ENCODE data around the gene MTA2.
A peak's percentile ranks its signal among the peaks of the same experiment; 100 is the strongest.
"Not testable (repeated sequence)": the region's sequence is repeated elsewhere in the genome, so short reads cannot be mapped to it uniquely, and the experiment has no call there.

Gene MTA2

DNA sequence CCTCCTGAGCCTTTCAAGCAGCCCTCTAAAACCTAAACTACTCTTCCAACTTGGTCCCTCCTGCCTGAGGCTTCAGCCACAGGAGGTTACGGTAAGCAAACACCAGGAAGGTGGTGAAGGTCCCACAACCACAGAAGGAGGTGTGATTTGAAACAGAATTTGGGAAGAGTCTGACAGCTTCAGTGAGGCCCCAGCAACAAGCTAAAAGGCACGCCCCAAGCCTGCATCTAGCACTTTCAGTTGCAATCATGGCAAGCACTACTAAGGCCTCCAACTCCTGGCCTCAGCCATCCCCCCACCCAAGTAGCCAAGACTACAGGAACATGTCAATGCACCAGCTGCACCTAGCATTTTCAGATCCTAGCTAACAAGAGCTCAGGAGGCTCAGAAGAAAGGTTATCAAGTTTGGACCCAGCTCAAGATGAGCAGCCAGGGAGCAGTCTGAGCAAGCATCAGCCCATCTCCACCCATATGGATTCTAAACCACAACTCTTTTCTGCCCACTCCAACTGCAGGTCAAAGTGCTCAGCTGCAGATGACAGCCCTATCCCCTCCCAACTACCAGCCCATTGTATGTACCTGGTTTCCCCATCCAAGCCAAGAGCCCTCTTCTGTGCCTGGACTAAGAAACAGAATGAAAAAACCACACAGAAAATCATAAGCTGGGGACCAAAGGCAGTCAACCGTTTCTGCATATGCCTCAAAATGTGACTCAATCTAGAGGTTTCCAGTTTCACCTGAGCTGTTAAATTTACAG, 44.6 kb downstream of the MTA2 start:
- H3K27me3 ChIP-seq (ENCODE audit: control insufficient read depth in 5 of 5, insufficient read depth in 4 of 5, low read length in 5 of 5): no peaks in the 10 kb centered on the region
- peak overlapping the region; percentile 99 for H3K27ac ChIP-seq (ENCODE audit: low read depth, low read length)
- H3K36me3 ChIP-seq (ENCODE audit: control insufficient read depth in 5 of 5, insufficient read depth in 5 of 5, low read length in 5 of 5): peaks cover 0 to 25% (median 16%) of the 10 kb centered on the region in 5 donors
- H3K4me1 ChIP-seq (ENCODE audit: control insufficient read depth in 5 of 5, insufficient read depth in 5 of 5, low read length in 5 of 5): peaks cover 32 to 72% (median 68%) of the 10 kb centered on the region in 5 donors
- peak overlapping the region in 4 of 5 donors; percentile 3 to 41 (median 16) for H3K4me3 ChIP-seq (ENCODE audit: low read depth in 1 of 5, low read length in 5 of 5)
- H3K9me3 ChIP-seq (ENCODE audit: control insufficient read depth in 5 of 5, low read length in 5 of 5): no peaks in the 10 kb centered on the region
- peak overlapping the region in 2 of 5 donors; percentile 47 to 48 for H3K9ac ChIP-seq (ENCODE audit: low read length in 5 of 5)

DNA sequence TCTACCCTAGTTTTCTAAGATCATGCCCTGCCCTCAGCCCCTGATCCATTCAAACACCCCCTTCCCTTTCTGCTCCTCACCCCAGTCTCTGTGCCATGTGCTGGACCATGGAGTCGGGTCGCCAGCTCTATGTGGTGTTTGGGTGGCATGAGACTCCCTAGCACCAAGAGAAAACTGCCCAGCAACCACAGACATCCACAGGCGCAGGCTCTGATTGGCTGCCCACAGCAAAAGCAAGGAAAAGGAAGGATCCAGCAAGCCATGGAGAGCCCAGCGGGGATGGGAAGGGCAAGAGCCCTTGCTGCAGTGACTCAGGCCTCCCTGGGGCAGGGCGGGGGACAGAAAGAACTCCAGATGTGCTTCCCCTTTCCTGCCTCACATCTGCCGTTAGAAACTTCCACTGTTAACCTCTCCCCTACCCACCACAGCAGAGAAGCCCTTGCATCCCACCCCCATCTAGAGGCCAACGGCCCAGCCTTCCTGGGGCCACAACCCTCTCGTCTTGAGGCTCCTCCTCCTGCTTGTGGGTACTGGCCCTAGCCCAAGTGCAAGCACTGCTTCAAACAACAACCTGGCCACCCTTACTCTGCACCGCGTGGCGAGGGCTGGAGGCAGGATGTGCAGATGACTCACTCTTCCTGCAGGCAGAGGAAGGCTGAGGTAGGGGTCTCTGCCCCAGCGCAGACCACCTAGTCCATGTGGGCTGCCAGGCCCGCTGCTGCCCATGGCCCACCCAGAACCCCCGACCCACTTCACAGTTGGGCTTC, 45.4 kb downstream of the MTA2 start:
- Histone ChIP-seq H3K4me3 (ENCODE audit: low read depth in 1 of 5, low read length in 5 of 5) (peak overlapping the region; percentile 3 to 57 (median 41)), H3K4me1 (ENCODE audit: control insufficient read depth in 5 of 5, insufficient read depth in 5 of 5, low read length in 5 of 5) (peaks cover 35 to 79% (median 75%) of the 10 kb centered on the region in 5 donors), H3K27ac (ENCODE audit: low read depth, low read length) (peak overlapping the region; percentile 99), H3K36me3 (ENCODE audit: control insufficient read depth in 5 of 5, insufficient read depth in 5 of 5, low read length in 5 of 5) (peaks cover 0 to 21% (median 16%) of the 10 kb centered on the region in 5 donors), H3K9me3 (ENCODE audit: control insufficient read depth in 5 of 5, low read length in 5 of 5) (no peaks in the 10 kb centered on the region), H3K9ac (ENCODE audit: low read length in 5 of 5) (peak overlapping the region; percentile 3 to 75 (median 51)), H3K27me3 (ENCODE audit: control insufficient read depth in 5 of 5, insufficient read depth in 4 of 5, low read length in 5 of 5) (no peaks in the 10 kb centered on the region)

DNA sequence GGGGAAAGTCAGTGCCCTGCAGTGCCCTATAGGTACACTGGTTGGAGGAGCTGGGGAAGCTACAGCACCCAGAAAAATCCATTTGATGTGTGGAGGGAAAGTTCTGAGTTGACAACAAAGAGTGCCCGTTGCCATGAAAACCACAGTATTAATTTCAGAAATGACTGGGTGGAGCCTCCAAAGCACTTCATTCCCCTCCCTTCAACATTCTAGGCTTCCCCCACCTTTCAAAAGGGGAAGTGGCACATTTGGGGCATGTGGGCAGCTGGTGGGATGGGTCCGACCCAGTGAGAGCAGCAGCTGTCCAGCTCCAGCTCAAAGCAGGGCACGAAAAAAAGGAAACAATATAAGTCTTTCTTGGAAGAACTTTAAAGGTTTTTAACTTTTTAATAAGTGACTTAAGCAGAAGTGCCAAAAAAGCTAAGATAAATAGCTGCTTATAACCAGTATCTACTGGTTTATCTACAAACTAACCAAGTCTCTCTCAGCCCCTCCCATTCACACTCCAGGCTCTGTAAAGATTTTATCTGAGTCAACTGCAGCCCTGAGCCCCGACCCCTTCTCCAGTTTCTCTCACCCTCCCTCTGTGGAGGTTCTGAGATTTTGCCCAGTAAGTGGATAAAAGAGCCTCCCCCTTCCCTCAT, 46.1 kb downstream of the MTA2 start:
- Histone ChIP-seq H3K36me3 (ENCODE audit: control insufficient read depth in 5 of 5, insufficient read depth in 5 of 5, low read length in 5 of 5) (peaks cover 0 to 21% (median 16%) of the 10 kb centered on the region in 5 donors), H3K27me3 (ENCODE audit: control insufficient read depth in 5 of 5, insufficient read depth in 4 of 5, low read length in 5 of 5) (no peaks in the 10 kb centered on the region), H3K4me1 (ENCODE audit: control insufficient read depth in 5 of 5, insufficient read depth in 5 of 5, low read length in 5 of 5) (peaks cover 32 to 80% (median 74%) of the 10 kb centered on the region in 5 donors), H3K9ac (ENCODE audit: low read length in 5 of 5) (peak overlapping the region; percentile 3 to 75 (median 51)), H3K27ac (ENCODE audit: low read depth, low read length) (peak overlapping the region; percentile 99), H3K9me3 (ENCODE audit: control insufficient read depth in 5 of 5, low read length in 5 of 5) (no peaks in the 10 kb centered on the region), H3K4me3 (ENCODE audit: low read depth in 1 of 5, low read length in 5 of 5) (peak overlapping the region; percentile 3 to 54 (median 30))

DNA sequence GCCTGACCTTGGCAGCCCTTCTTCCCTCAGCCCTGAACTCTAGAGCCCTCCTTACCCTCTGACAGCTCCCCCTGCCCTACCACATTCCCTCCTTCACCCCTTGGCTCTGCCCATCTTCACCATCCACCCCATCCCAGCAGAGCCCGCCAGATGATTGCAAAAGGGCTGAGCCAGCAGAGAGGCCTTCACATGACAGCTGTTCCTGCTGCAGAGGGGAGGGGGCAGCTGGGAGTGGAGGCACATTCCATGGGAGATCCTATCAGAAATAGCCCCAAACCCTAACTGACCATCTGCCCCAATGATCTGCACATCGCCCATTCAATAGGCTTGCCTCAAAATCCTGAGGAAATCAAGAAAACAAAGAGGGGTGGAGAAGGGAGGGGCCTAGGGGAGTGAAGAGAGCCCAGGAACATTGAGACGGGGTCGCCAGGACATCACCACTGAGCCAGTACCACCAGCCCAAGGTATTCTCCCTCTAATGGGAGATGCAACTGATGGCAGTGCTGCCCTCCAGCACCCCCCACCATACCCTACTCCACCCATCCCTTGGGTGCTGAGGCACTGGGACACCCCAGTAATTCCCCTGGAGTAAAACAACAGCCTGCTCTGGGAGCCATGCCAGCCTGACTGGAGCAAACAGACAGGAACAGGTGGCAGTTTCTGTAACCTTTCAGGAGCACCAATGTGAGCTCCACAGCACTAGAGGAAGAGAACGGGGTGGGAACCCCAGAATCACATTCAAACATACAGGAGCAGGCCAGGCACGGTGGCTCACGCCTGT, 47.1 kb downstream of the MTA2 start:
- Histone ChIP-seq H3K36me3 (ENCODE audit: control insufficient read depth in 5 of 5, insufficient read depth in 5 of 5, low read length in 5 of 5) (peaks cover 0 to 15% (median 11%) of the 10 kb centered on the region in 5 donors), H3K4me3 (ENCODE audit: low read depth in 1 of 5, low read length in 5 of 5) (peak overlapping the region; percentile 10 to 51 (median 18)), H3K9ac (ENCODE audit: low read length in 5 of 5) (peak overlapping the region in 4 of 5 donors; percentile 38 to 55 (median 41)), H3K9me3 (ENCODE audit: control insufficient read depth in 5 of 5, low read length in 5 of 5) (no peaks in the 10 kb centered on the region), H3K4me1 (ENCODE audit: control insufficient read depth in 5 of 5, insufficient read depth in 5 of 5, low read length in 5 of 5) (peaks cover 29 to 78% (median 64%) of the 10 kb centered on the region in 5 donors), H3K27ac (ENCODE audit: low read depth, low read length) (peak overlapping the region; percentile 99), H3K27me3 (ENCODE audit: control insufficient read depth in 5 of 5, insufficient read depth in 4 of 5, low read length in 5 of 5) (no peaks in the 10 kb centered on the region)

DNA sequence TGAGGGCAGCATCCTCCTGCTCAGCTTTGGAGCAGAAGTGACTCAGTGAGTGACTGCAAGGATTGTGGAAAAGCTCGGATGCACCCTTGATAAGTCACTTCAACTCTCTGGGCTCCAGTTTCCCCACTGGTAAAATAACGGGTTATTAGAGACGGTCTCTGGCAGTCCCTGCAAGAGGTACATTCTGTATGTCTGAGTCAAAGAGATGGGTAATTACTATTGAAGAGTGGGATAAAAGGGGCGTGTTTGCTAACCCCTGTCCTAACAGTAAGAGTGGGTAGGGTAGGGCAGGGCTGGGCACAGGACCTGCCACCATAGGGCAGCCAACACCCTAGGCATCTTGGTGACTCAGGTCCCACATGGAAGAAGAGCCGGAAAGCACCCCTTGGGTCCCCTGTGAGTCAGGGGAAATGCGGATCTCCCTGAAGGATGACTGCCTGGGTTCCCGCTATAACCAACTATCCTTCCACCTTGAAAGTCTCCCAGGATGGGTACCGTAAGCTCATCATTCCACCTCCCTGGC, 47.8 kb downstream of the MTA2 start:
- H3K9me3 ChIP-seq (ENCODE audit: control insufficient read depth in 5 of 5, low read length in 5 of 5): no peaks in the 10 kb centered on the region
- H3K27me3 ChIP-seq (ENCODE audit: control insufficient read depth in 5 of 5, insufficient read depth in 4 of 5, low read length in 5 of 5): no peaks in the 10 kb centered on the region
- H3K27ac ChIP-seq (ENCODE audit: low read depth, low read length): peak overlapping the region; percentile 99
- peak overlapping the region; percentile 39 to 72 (median 48) for H3K4me3 ChIP-seq (ENCODE audit: low read depth in 1 of 5, low read length in 5 of 5)
- H3K36me3 ChIP-seq (ENCODE audit: control insufficient read depth in 5 of 5, insufficient read depth in 5 of 5, low read length in 5 of 5): peaks cover 0 to 8% (median 4%) of the 10 kb centered on the region in 5 donors
- peaks cover 29 to 85% (median 66%) of the 10 kb centered on the region in 5 donors for H3K4me1 ChIP-seq (ENCODE audit: control insufficient read depth in 5 of 5, insufficient read depth in 5 of 5, low read length in 5 of 5)
- H3K9ac ChIP-seq (ENCODE audit: low read length in 5 of 5): peak overlapping the region; percentile 33 to 91 (median 82)

DNA sequence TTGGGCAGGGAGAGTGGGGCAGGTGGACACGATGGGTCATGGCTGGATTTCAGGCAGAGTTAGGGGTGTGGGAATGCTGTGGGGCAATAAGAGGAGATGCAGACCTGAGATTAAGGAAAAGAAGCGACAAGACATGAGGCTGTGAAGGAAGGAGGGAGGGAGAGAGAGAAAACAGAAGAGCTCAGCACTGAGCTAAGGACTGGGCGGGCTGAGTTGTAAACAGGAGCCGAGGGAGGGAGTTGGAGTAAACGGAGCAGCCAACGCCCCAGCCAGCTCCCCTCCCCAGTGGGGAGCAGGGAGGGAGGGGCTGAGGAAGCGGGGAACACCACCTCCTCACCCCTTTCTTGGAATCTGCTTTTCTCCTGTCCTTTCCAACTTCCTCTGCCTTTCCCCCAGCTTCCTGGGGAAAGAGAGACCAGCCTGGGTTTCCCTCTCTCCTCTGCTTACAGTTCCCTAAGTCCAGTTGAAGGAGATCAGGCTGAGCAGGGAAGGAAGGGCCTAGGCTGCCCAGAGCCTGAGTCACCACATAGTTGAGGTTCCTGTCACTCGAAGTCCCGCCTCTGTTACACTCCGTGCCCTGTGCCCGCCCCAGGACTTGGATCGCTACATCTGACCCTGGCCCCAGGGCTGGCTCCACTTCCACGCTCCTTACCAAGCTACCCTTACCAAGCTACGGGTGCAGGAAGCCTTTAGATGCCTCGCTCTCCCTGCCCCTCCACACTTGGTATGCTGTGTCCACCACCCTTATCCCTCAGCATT, 48.4 kb downstream of the MTA2 start:
- Histone ChIP-seq H3K4me1 (ENCODE audit: control insufficient read depth in 5 of 5, insufficient read depth in 5 of 5, low read length in 5 of 5) (peaks cover 29 to 91% (median 70%) of the 10 kb centered on the region in 5 donors), H3K27me3 (ENCODE audit: control insufficient read depth in 5 of 5, insufficient read depth in 4 of 5, low read length in 5 of 5) (no peaks in the 10 kb centered on the region), H3K4me3 (ENCODE audit: low read depth in 1 of 5, low read length in 5 of 5) (peak overlapping the region; percentile 23 to 72 (median 50)), H3K36me3 (ENCODE audit: control insufficient read depth in 5 of 5, insufficient read depth in 5 of 5, low read length in 5 of 5) (peaks cover 0 to 2% (median 0%) of the 10 kb centered on the region in 5 donors), H3K9ac (ENCODE audit: low read length in 5 of 5) (peak overlapping the region; percentile 68 to 91 (median 82)), H3K27ac (ENCODE audit: low read depth, low read length) (peak overlapping the region; percentile 99), H3K9me3 (ENCODE audit: control insufficient read depth in 5 of 5, low read length in 5 of 5) (no peaks in the 10 kb centered on the region)

DNA sequence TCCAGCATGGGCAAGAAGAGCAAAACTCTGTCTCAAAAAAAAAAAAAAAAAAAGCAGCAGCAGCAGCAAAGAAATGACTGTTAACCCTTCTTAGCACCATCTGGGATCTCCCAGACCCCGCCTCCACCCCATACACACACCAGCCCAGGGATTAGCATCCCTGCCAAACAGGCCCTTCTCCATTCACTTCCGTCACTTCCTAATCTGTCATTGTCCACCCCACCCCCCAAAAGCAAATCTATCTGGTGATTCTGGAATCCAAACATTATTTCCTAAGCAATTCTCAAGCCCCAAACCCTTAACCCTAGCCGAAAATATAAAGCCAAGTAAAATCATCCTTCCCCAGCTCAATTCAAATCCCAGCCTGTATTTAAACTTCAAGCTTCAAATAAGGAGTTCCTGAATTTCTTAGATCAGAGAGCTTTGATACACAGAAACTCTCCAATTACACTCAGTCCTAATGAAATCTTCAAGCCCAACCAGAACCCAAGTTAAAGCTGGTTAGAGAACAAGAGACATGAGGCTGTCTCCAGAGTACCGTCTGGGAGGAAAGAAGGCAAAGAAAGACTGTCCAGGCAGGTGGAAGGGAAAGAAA, 49.1 kb downstream of the MTA2 start:
- Histone ChIP-seq H3K4me1 (ENCODE audit: control insufficient read depth in 5 of 5, insufficient read depth in 5 of 5, low read length in 5 of 5) (peaks cover 29 to 97% (median 77%) of the 10 kb centered on the region in 5 donors), H3K36me3 (ENCODE audit: control insufficient read depth in 5 of 5, insufficient read depth in 5 of 5, low read length in 5 of 5) (no peaks in the 10 kb centered on the region), H3K9me3 (ENCODE audit: control insufficient read depth in 5 of 5, low read length in 5 of 5) (no peaks in the 10 kb centered on the region), H3K9ac (ENCODE audit: low read length in 5 of 5) (peak overlapping the region; percentile 59 to 91 (median 82)), H3K4me3 (ENCODE audit: low read depth in 1 of 5, low read length in 5 of 5) (peak overlapping the region; percentile 23 to 72 (median 50)), H3K27me3 (ENCODE audit: control insufficient read depth in 5 of 5, insufficient read depth in 4 of 5, low read length in 5 of 5) (no peaks in the 10 kb centered on the region), H3K27ac (ENCODE audit: low read depth, low read length) (peak overlapping the region; percentile 99)

DNA sequence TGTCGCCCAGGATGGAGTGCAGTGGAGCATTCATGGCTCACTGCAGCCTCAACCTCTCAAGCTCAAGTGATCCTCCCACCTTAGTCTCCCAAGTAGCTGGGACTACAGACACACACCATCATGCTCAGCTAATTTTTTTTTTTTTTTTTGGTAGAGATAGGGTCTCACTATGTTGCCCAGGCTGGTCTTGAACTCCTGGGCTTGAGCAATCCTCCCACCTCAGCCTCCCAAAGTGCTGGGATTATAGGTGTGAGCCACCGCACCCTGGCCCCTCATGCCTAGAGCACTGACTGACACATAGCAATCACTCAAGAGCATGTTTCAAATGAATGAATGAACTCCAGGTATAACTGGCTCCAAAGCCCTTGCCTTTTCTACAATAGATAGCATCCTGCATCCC, 51.2 kb downstream of the MTA2 start:
- H3K9ac ChIP-seq (ENCODE audit: low read length in 5 of 5); H3K36me3 ChIP-seq (ENCODE audit: control insufficient read depth in 5 of 5, insufficient read depth in 5 of 5, low read length in 5 of 5); H3K27me3 ChIP-seq (ENCODE audit: control insufficient read depth in 5 of 5, insufficient read depth in 4 of 5, low read length in 5 of 5); H3K9me3 ChIP-seq (ENCODE audit: control insufficient read depth in 5 of 5, low read length in 5 of 5); H3K4me3 ChIP-seq (ENCODE audit: low read depth in 1 of 5, low read length in 5 of 5): not testable (repeated sequence)
- Histone ChIP-seq H3K27ac (ENCODE audit: low read depth, low read length) (peak overlapping the region; percentile 99), H3K4me1 (ENCODE audit: control insufficient read depth in 5 of 5, insufficient read depth in 5 of 5, low read length in 5 of 5) (peaks cover 15 to 83% (median 66%) of the 10 kb centered on the region in 5 donors)
